Left lung (tissue), 10 donors: Measurements from ENCODE around the gene CD19. TPM values are rescaled to one million over a fixed set of nuclear protein-coding genes. Genes with fewer than 3 reads are reported as not detected.

Experiments
- ATAC-seq: fragments of 200-7000 bp; cut with Tn5 transposase; one replicate; pipeline ENCODE4 v1.9.1; 2020; ENCODE audit warnings: moderate library complexity
- DNase-seq, 4 donors: peaks; one replicate each; pipeline ENCODE4 v3.0.0-alpha.2; 2013 to 2020
- H3K27ac ChIP-seq, 2 donors: fragments of 200-600 bp; sonication (generic) in 1 of 2; one replicate each; pipeline versions ENCODE4 v1.5.0 to v1.8.0; 2020 to 2021
- H3K27me3 ChIP-seq, 2 donors: fragments of 200-600 bp; sonication (generic) in 1 of 2; one replicate each; pipeline versions ENCODE4 v1.5.0 to v1.8.0; 2020 to 2021
- H3K36me3 ChIP-seq, 2 donors: fragments of 200-600 bp; sonication (generic) in 1 of 2; one replicate each; pipeline versions ENCODE4 v1.5.0 to v1.8.0; 2020 to 2021
- H3K4me1 ChIP-seq, 2 donors: fragments of 200-600 bp; one replicate each; pipeline ENCODE4 v1.8.0; 2021
- H3K4me3 ChIP-seq, 2 donors: fragments of 200-600 bp; sonication (generic) in 1 of 2; one replicate each; pipeline versions ENCODE4 v1.5.0 to v1.8.0; 2020 to 2021; ENCODE audit warnings: mild to moderate bottlenecking in 1 of 2
- H3K9me3 ChIP-seq, 2 donors: fragments of 200-600 bp; sonication (generic) in 1 of 2; one replicate each; pipeline versions ENCODE4 v1.5.0 to v1.8.0; 2020 to 2021
- intact Hi-C, 2 donors: fragments of 100-400 bp; cut with DNase I; formaldehyde crosslinking; loops; one replicate each; pipeline versions ENCODE4 v1.11.2 to v1.14.2; 2022
- polyA plus RNA-seq, 6 donors: library from polyadenylated mRNA; unstranded; fragments of 120-200 nt; gene quantifications; one replicate each; pipeline ENCODE4 v1.2.1, GENCODE V29; 2013; ENCODE audit not compliant: insufficient read length in 6 of 6
- total RNA-seq, 2 donors: library from RNA; stranded (reverse); fragmentation: NEBNext Ultra II Directional; extraction: Animal tissue kit (Norgen Biotek cat#: 25700); gene quantifications; one replicate each; pipeline ENCODE4 v1.2.1, GENCODE V29; 2021
- TF ChIP-seq, protein P1 (sequence below), 2 donors: fragments of 200-600 bp; sonication (generic) in 1 of 2; IDR thresholded peaks; one replicate each; pipeline versions ENCODE4 v1.5.0 to v1.8.0; 2021; ENCODE audit warnings: antibody characterized with exemption in 2 of 2
- donor health status: DM: no; HTN: yes; CAD: no.
- donor health status: DM: no; HTN: no; CAD: no.

Gene CD19
- total and polyA plus RNA-seq, 8 donors: 0.29 to 0.85 (median 0.51) TPM

DNA sequence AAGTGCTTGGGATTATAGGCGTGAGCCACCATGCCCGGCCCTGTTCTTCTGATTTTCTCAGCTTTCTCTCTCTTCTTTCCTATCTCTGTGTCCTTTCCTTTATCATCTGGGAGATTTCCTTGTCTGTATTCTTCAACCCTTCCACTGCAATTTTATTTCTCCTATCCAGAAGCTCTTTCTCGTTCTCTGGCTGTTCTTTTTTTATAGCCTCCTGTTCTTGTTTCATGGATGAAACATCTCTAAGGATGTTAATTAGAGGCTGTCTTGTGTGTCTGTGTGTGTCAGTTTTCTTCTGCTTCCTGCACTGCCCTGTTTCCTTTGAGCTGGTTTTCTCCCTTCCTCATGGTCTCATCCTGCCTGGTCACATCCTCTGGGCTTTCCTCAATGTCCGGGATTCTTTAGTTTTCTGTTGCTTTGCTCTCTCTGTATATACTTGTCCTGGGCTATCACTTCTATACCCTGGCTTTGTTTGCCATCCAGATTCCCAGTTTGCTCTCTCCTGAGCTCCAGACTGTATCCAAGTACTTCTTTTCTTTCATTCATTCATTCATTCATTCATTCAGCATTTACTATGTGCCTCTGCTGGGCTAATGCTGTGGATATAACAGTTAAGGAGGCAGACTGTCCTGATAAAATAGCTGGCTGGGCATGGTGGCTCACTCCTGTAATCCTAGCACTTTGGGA is 55.5 kb downstream of the CD19 start:
- peak overlapping the region in 1 of 2 donors; percentile 35 for H3K4me3 ChIP-seq
- H3K4me1 ChIP-seq: peaks cover 0 to 17% of the 10 kb centered on the region in 2 donors
- intact Hi-C loops: no loop called here
- no peaks in the 10 kb centered on the region for H3K27me3 ChIP-seq
- peaks cover 0 to 84% of the 10 kb centered on the region in 2 donors for H3K36me3 ChIP-seq
- TF ChIP-seq, protein P1, sequence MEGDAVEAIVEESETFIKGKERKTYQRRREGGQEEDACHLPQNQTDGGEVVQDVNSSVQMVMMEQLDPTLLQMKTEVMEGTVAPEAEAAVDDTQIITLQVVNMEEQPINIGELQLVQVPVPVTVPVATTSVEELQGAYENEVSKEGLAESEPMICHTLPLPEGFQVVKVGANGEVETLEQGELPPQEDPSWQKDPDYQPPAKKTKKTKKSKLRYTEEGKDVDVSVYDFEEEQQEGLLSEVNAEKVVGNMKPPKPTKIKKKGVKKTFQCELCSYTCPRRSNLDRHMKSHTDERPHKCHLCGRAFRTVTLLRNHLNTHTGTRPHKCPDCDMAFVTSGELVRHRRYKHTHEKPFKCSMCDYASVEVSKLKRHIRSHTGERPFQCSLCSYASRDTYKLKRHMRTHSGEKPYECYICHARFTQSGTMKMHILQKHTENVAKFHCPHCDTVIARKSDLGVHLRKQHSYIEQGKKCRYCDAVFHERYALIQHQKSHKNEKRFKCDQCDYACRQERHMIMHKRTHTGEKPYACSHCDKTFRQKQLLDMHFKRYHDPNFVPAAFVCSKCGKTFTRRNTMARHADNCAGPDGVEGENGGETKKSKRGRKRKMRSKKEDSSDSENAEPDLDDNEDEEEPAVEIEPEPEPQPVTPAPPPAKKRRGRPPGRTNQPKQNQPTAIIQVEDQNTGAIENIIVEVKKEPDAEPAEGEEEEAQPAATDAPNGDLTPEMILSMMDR (IDR thresholded peaks at IDR 0.05): no peak
- ATAC-seq (no peak), DNase-seq (no peak)
- no peak overlapping the region for H3K27ac ChIP-seq
- H3K9me3 ChIP-seq: peaks cover 0 to 5% of the 10 kb centered on the region in 2 donors

Other genes starting within 250 kb of the CD19 start
- gene EIF3C, start 220.5 kb upstream of the CD19 start, total RNA-seq: 100 to 1,000 TPM; 354 to 395 TPM
- 100 to 1,000 TPM; 273 to 478 (median 321) TPM for gene EIF3C, start 220.5 kb upstream of the CD19 start, polyA plus RNA-seq
- 1 to 10 TPM; 1.2 to 1.5 TPM for gene NPIPB9, start 180.2 kb upstream of the CD19 start, total RNA-seq
- 1 to 10 TPM in 5 of 6 donors, under 1 TPM in 1; 0.47 to 4.5 (median 2.7) TPM for gene NPIPB9, start 180.2 kb upstream of the CD19 start, polyA plus RNA-seq
- 100 to 1,000 TPM; 114 to 153 TPM for gene ATXN2L, start 109.0 kb upstream of the CD19 start, total RNA-seq
- 100 to 1,000 TPM in 2 of 6 donors, 10 to 100 TPM in 4; 87.2 to 144 (median 98.4) TPM for gene ATXN2L, start 109.0 kb upstream of the CD19 start, polyA plus RNA-seq
- 100 to 1,000 TPM; 146 to 176 TPM for gene TUFM, start 85.6 kb upstream of the CD19 start, total RNA-seq
- gene TUFM, start 85.6 kb upstream of the CD19 start, polyA plus RNA-seq: 100 to 1,000 TPM; 156 to 205 (median 170) TPM
- gene SH2B1, start 68.1 kb upstream of the CD19 start, total RNA-seq: 10 to 100 TPM; 36.9 to 42.4 TPM
- gene SH2B1, start 68.1 kb upstream of the CD19 start, polyA plus RNA-seq: 10 to 100 TPM; 50.0 to 63.1 (median 55.5) TPM
- gene ATP2A1, start 53.5 kb upstream of the CD19 start, total RNA-seq: under 1 TPM; 0.38 to 0.68 TPM
- 1 to 10 TPM; 1.8 to 3.1 (median 2.9) TPM for gene ATP2A1, start 53.5 kb upstream of the CD19 start, polyA plus RNA-seq
- gene RABEP2, start 6.7 kb upstream of the CD19 start, total RNA-seq: 10 to 100 TPM; 21.4 to 24.5 TPM
- gene RABEP2, start 6.7 kb upstream of the CD19 start, polyA plus RNA-seq: 10 to 100 TPM; 22.8 to 35.8 (median 24.8) TPM
- gene NFATC2IP, start 19.0 kb downstream of the CD19 start, total RNA-seq: 10 to 100 TPM; 37.3 to 42.4 TPM
- gene NFATC2IP, start 19.0 kb downstream of the CD19 start, polyA plus RNA-seq: 10 to 100 TPM; 60.5 to 76.7 (median 72.7) TPM
- gene SPNS1, start 42.8 kb downstream of the CD19 start, total RNA-seq: 10 to 100 TPM; 52.8 to 61.5 TPM
- 10 to 100 TPM; 27.3 to 37.2 (median 29.9) TPM for gene SPNS1, start 42.8 kb downstream of the CD19 start, polyA plus RNA-seq
- 10 to 100 TPM in 1 of 2 donors, 1 to 10 TPM in 1; 5.8 to 14.0 TPM for gene LAT, start 53.1 kb downstream of the CD19 start, total RNA-seq
- 1 to 10 TPM; 5.1 to 7.9 (median 7.0) TPM for gene LAT, start 53.1 kb downstream of the CD19 start, polyA plus RNA-seq